Stimulated activated CD8-positive, alpha-beta memory T cell treated with anti-CD3 and anti-CD28 coated beads, Interleukin-12 subunit alpha, Interleukin-12 subunit beta, amount 100 ng/mL, for 24 hours (primary cell): Measurements from ENCODE around the gene SLC6A18.
"Not testable (repeated sequence)": the region's sequence is repeated elsewhere in the genome, so short reads cannot be mapped to it uniquely, and the experiment has no call there.

Experiments
- DNase-seq: peaks from one replicate; pipeline ENCODE4 v3.0.0-alpha.2; 2020; ENCODE audit errors: extremely low read depth

SLC6A18 gene

DNA sequence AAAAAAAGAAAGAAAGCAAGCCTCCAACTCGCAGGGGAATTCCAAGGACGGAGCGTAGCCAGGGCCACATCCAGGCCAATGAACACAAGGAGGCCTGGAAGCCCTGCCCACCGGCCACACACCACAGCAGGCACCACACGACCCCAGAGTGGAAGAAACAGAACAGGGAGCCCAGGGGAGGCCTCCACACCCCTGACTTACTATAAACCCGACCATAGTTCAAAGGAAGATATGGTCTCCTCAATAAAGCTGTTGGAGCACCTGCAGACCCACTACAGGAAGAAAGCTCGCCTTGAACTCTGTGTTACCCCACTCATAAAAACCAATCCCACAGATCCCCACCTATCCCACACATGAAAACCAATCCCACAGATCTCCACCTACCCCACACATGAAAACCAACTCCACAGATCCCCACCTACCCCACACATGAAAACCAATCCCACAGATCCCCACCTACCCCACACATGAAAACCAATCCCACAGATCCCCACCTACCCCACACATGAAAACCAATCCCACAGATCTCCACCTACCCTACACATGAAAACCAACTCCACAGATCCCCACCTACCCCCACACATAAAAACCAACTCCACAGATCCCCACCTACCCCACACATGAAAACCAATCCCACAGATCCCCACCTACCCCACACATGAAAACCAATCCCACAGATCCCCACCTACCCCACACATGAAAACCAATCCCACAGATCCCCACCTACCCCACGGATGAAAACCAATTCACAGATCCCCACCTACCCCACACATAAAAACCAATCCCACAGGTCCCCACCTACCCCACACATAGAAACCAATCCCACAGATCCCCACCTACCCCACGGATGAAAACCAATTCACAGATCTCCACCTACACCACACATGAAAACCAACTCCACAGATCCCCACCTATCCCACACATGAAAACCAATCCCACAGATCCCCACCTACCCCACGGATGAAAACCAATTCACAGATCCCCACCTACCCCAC lies 50.5 kb downstream of the SLC6A18 start:
- not testable (repeated sequence) for DNase-seq

DNA sequence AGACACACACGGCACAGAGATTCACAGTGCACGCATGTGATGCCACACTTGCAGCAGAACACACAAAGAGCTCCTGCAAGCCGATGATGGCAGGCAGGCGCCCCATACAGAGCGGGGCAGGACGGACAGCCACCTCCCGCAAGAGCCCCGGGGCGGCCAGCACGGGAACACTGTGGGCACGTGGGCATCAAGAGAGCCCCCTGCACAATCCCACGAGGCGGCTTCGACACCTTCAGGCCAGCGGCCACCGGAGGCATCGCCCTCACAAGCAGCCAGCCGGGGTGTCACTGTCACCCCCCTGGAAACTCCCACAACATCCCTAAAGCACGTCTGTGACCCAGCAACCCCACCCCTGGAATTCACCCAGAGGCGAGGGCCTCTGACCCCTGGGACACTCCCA lies 51.7 kb downstream of the SLC6A18 start:
- DNase-seq: no peak

DNA sequence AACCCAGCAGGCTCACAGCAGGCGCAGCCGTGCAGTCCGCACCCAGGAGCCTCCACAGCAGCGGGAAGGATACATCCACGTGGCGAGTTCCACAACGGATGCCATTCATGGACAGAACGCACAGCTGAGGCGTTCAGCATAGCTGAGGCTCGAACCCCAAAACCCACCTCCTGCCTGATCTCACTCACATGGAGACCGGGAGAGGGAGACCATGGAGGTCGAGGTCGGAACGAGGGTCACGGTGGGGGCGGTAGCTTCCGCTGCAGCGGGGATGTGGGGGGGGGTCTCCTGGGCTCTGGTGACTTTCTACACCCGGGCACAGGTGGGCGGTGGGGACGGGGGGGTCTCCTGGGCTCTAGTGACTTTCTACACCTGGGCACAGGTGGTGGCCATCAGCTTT lies 52.1 kb downstream of the SLC6A18 start:
- no peak for DNase-seq

DNA sequence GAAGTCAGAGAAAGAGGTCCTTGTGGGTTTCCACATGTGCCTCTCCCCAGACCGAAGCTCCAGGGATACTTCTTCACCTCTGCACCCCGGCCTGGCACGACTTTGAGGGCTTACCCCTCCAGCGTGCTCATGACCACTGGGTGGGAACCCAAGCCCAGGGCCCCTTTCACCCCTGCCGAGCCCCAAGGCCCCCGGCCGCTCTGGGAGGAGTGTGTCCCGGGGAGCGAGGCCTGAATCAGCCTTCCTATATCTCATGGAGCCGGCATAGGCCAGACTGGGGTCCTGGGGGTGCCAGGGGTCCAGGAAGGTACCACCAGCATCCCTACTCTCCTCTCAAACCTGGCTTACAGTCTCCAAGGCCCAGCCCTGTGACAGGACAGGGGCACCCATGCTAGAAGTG lies 52.6 kb downstream of the SLC6A18 start:
- DNase-seq: no peak

DNA sequence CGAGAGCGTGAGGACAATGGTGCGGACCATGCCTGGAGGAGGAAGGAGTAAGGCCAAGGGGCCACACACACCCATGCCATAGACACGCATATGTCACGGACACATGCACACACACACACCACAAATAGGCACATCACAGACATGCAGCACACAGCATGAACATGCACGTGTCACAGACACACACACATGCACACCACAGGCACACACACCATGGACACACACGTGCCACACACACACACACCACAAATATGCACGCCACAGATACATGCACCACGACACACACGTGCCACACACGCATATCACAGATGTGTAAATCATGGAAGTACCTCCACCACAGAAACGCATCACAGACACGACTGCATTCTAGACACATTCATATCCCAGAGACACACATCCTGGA lies 53.0 kb downstream of the SLC6A18 start:
- DNase-seq: no peak

DNA sequence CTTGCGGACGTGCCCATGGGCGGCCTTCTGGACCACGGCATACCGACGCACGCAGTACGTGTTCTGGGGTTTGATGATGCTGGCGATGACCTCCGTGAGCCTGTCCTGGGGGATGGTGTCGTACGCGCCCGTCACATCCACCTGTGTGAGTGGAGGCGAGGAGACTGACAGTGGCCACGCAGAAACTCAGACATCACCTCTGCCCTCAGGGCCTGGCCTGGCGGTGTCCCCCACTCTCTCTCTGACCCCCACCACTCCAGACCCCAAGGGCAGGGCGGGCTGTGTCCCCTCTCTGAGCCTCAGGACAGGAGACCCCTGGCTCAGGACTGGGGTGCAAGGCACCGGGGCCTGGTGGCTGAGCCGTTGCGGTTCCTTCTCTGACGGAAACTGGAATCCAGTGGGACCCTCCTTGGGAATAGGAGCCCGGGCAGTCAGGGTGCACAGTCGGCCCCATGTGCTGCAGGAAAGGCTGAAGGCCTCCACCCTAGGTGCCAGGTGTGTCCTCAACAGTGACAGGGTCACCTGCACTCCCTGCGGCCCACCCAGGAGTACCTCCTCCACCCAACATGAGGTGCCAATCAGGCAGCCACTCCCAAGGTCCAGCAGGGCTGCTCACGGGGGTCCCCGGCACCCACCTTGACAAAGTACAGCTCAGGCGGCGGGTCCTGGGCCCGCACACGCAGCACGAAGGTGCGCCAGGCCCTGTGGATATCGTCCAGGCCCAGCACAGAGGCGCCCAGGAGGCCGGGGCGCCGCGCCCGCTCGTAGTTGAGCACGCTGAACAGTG lies 53.7 kb downstream of the SLC6A18 start:
- DNase-seq: no peak

DNA sequence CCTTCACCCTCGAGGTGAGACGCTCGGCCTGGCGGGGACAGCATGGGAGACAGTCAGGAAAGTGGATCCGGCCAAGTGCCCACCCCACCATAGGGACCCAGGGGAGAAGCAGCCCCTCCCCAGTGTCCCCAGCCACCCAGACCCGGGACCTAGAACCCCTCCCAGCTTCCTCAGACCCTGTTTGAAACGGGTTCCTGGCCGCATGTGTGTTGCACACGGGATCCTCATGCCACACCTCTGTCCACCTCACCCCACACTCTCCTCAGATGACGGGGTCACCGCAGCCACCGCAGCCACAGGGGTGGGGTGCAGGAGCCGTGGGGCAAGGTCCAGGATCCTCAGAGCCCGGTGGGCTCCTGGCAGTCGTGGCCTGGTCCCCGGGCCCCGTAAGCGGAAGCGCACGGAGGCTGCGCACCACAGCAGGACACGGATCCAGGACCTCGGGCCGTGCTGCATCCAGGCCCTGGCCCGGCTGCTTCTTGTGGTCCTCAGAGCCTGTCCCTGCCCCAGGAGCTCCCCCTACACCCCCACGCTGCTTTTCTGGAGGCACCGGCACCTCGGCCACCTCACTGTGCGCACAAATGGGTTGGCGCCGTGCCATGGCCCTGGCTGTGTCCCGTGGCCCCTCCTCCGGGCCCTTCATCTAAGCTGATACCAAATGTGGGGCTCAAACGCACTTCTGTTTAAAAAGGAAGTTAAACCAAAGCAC lies 54.4 kb downstream of the SLC6A18 start:
- no peak for DNase-seq

DNA sequence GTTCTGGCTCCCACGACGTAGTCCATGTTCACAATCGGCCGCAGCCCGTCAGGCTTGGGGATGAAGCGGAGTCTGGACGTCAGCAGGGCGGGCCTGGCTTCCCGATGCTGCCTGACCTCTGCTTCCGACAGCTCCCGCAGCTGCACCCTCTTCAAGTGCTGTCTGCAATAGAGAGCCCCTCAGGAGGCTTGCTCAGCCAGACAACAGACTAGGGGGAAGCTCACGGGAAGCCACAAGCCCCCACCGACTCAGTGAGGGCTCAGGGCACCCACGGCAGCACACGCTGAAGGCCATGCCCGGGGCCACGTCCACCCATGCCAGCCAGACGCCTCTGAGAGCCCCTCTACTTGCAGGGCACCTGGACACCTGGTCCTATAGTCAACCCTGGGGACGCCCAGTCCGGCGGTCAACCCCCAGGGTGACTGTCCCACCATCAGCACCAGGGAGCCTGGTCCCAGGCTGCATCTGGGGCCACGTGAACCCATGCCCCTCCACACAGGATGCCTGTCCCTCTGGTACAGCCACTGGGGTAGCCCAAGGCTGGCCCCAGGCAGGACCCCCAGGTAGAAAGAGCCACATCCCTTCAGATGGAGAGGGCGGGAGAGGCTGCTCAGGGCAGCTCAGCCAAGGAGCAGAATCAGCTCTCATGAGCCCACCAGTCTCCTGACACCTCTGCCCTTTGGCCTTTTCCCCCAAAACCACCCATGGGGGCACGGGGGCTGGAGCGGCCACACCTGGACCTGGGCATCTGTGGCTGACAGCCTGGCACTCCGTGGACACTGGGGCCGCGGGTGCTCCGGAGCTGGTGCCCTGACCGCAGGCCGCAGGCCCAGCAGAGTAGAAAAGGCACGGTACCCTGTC lies 55.2 kb downstream of the SLC6A18 start:
- DNase-seq: no peak

DNA sequence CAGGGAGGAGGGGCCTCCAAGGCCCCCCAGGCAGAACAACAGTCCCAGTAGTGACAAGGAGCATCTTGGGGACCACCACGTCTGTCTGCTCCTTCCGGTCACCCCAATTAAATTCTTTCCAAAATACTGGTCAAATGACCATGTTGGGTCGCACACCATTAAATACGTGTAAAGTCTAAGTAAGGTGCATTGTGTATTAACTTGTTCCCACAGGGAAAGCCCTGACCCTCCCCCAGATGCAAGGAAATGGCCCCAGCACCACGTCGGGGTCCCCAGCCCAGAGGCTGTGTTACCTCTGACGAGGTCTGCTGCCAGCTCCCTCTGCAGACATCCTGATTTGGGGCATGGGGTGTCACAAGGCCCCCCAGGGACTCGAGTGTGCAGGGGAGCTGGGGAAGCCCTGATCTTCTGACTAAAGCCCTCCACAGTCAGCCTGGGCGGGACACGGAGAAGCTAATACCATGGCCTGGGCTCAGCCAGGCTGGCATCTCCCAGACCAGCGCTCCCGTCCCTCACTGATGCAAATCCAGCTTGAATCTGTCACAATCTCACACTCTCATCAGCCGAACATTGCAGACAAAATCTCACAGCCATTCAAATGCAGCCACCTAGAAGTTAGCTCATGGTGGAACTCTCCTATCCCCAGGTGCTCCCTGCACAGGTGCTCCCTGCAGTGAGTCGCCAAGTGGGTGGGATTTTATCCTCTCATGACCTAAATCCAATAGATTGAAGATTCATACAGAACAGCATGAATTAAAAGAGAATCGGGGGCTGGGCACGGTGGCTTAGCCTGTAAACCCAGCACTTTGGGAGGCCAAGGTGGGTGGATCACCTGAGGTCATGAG lies 56.1 kb downstream of the SLC6A18 start:
- no peak for DNase-seq

DNA sequence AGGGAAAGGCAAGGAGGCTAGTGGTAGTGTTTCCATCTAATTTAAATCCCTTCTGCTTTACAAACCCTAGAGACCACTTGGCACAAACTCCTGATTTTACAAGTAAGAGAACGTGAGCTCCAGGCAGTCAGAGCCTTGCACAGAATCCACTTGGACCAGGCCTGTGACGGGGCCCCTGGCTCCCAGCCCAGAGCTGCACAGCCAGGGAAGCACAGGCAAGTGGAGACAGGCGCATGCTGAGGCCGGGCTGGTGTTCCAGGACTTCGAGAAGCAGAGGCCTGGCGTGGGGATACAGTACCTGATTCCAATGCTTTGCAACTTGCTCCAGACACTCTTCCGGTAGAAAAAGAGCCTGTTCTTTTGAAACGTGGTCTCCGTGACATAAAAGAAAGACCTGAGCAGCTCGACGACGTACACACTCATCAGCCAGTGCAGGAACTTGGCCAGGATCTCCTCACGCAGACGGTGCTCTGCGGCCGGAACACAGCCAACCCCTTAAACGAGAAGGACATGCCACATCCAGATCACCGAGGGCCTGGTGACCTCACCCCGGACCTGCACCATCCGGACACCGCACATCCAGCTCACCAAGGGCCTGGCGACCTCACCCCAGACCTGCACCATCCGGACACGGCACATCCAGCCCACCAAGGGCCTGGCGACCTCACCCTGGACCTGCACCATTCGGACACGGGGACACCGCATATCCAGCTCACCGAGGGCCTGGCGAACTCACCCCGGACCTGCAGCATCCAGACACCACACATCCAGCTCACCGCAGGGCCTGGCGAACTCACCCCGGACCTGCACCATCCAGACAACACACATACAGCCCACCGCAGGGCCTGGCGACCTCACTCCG lies 57.2 kb downstream of the SLC6A18 start:
- DNase-seq: no peak

DNA sequence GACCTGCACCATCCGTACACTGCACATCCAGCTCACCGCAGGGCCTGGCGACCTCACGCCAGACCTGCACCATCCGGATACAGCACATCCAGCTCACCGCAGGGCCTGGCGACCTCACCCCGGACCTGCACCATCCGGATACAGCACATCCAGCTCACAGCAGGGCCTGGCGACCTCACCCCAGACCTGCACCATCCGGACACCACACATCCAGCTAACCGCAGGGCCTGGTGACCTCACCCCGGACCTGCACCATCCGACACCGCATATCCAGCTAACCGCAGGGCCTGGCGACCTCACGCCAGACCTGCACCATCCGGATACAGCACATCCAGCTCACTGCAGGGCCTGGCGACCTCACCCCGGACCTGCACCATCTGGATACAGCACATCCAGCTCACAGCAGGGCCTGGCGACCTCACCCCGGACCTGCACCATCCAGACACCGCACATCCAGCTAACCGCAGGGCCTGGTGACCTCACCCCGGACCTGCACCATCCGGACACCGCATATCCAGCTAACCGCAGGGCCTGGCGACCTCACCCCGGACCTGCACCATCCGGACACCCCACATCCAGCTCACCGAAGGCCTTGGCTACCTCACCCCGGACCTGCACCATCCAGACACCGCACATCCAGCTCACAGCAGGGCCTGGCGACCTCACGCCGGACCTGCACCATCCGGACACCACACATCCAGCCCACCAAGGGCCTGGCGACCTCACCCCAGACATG lies 58.0 kb downstream of the SLC6A18 start:
- DNase-seq: not testable (repeated sequence)

DNA sequence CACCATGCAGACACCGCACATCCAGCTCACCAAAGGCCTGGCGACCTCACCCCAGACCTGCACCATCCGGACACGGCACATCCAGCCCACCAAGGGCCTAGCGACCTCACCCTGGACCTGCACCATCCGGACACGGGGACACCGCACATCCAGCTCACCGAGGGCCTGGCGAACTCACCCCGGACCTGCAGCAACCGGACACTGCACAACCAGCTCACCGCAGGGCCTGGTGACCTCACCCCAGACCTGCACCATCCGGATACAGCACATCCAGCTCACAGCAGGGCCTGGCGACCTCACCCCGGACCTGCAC lies 58.5 kb downstream of the SLC6A18 start:
- not testable (repeated sequence) for DNase-seq

DNA sequence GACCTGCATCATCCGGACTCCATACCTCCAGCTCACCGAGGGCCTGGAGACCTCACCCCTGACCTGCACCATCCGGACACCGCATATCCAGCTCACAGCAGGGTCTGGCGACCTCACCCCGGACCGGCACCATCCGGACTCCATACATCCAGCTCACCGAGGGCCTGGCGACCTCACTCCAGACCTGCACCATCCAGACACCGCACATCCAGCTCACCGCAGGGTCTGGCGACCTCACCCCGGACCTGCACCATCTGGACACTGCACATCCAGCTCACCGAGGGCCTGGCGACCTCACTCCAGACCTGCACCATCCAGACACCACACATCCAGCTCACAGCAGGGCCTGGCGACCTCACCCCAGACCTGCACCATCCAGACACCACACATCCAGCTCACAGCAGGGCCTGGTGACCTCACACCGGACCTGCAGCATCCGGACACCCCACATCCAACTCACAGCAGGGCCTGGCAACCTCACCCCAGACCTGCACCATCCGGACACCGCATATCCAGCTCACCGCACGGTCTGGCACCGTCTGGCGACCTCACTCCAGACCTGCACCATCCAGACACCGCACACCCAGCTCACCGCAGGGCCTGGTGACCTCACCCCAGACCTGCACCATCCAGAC lies 59.3 kb downstream of the SLC6A18 start:
- DNase-seq: not testable (repeated sequence)

DNA sequence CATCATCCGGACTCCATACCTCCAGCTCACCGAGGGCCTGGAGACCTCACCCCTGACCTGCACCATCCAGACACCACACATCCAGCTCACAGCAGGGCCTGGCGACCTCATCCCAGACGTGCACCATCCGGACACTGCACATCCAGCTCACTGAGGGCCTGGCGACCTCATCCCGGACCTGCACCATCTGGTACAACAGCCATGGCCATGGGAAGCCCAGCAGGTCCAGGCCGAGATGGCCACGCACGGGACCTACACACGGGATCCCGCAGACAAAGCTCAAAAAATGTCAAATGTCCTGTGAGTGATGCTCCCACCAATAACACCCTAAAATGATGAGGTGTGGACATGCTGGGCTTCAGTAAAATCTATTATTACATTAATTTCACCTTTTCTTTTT lies 60.0 kb downstream of the SLC6A18 start:
- no peak for DNase-seq

DNA sequence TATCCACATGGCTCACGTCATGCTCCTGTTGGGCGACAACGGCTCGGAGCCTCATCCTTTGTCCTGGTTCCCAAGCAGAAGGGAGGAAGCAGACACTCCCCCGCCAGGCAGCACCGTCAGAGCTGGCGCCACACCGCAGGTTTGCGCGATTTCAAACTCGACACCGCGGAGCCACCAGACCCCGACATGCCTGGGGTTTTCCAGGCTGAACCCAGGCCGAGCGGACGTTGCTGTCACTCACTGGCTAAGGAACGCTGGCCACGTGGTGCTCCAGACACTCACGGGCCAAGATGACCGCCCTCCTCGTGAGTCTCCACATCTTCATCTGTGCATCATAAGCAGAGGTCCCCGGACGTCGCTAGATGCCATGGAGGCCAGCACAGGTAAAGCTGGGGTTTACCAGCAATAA lies 60.7 kb downstream of the SLC6A18 start:
- no peak for DNase-seq

DNA sequence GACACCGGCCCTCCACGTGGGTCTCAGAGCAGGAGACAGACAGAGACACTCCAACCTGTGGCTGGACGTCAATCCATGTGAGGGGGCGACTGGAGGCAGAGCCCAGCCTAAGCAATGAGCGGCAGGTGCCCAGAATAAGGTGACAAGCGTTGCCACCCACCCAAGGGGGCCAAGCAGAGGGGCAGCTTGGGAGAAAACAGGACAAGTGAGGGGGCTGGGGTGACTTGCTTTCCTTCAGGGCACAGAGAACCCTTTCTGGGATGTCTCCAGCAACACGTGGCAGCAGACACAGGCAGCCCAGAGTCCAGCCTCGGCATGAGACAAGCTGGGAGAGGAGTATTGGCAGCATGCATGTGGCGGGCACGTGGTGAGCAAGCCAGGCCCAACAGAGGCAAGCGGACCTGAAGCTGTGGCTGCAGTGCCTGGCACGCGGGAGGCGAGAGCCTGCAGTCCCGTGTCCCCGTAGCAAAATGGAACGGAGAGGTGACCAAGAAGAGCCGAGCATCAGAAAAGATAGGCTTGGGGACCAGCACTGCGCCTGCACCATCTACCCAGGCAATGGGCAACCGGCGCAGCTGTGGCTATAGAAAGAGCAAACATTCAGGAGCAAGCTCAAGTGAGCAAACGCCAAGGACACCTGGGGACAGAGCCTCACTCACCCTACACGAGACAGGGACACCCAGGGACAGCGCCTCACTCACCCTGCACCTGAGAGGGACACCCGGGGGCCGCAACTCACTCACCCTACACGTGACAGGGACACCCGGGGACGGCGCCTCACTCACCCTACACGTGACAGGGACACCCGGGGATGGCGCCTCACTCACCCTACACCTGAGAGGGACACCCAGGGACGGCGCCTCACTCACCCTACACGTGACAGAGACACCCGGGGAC lies 63.5 kb downstream of the SLC6A18 start:
- no peak for DNase-seq

DNA sequence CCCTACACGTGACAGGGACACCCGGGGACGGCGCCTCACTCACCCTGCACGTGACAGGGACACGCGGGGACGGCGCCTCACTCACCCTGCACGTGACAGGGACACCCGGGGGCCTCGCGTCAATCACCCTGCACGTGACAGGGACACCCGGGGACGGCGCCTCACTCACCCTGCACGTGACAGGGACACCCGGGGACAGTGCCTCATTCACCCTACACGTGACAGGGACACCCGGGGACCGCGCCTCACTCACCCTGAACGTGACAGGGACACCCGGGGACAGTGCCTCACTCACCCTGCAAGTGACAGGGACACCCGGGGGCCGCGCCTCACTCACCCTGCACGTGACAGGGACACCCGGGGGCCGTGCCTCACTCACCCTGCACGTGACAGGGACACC lies 64.4 kb downstream of the SLC6A18 start:
- not testable (repeated sequence) for DNase-seq
